SK-N-SH treated with all-trans-retinoic acid at 6 μM for 48 hours (cell line): Measurements from ENCODE around the gene SUGCT.

Source experiments
- ATAC-seq: fragments of 200-7000 bp; cut with Tn5 transposase; 3 replicates; pipeline ENCODE4 v1.9.1; 2020; ENCODE audit warnings: mild to moderate bottlenecking, moderate library complexity
- ARNTL ChIP-seq: fragments of 450-650 bp; formaldehyde crosslinking; IDR thresholded peaks from 2 replicates; pipeline ENCODE4 v1.5.0; 2020; ENCODE audit warnings: low read depth, mild to moderate bottlenecking, moderate library complexity, borderline replicate concordance
- BACH2 ChIP-seq: fragments of 250-450 bp; sonication (Bioruptor Pico); IDR thresholded peaks from 2 replicates; pipeline ENCODE4 v1.9.0; 2021; ENCODE audit warnings: mild to moderate bottlenecking, borderline replicate concordance
- CSDC2 ChIP-seq: fragments of 250-450 bp; sonication (Bioruptor Pico); IDR thresholded peaks from 2 replicates; pipeline ENCODE4 v1.5.0; 2020; ENCODE audit warnings: mild to moderate bottlenecking, moderate library complexity
- ESRRG ChIP-seq: fragments of 250-450 bp; sonication (Bioruptor Pico); IDR thresholded peaks from 2 replicates; pipeline ENCODE4 v1.6.1; 2021; ENCODE audit warnings: mild to moderate bottlenecking
- ISL1 ChIP-seq: fragments of 250-450 bp; sonication (Bioruptor Pico); IDR thresholded peaks from 2 replicates; pipeline ENCODE4 v2.1.2; 2022; ENCODE audit warnings: mild to moderate bottlenecking, moderate library complexity
- OSR1 ChIP-seq: fragments of 250-450 bp; sonication (Bioruptor Pico); IDR thresholded peaks from 2 replicates; pipeline ENCODE4 v1.8.0; 2022; ENCODE audit warnings: moderate library complexity, mild to moderate bottlenecking, inconsistent platforms
- POU6F1 ChIP-seq: fragments of 250-450 bp; sonication (Bioruptor Pico); IDR thresholded peaks from 2 replicates; pipeline ENCODE4 v1.8.0; 2021; ENCODE audit warnings: low read depth, mild to moderate bottlenecking, moderate library complexity, borderline replicate concordance
- PPARA ChIP-seq: fragments of 250-450 bp; sonication (Bioruptor Pico); IDR thresholded peaks from 2 replicates; pipeline ENCODE4 v1.5.0; 2020; ENCODE audit warnings: mild to moderate bottlenecking, borderline replicate concordance
- RARB ChIP-seq: fragments of 250-450 bp; sonication (Bioruptor Pico); IDR thresholded peaks from 2 replicates; pipeline ENCODE4 v1.8.0; 2021; ENCODE audit warnings: mild to moderate bottlenecking, moderate library complexity
- SNAI2 ChIP-seq: fragments of 250-450 bp; sonication (Bioruptor Pico); IDR thresholded peaks from 2 replicates; pipeline ENCODE4 v1.5.0; 2020; ENCODE audit warnings: mild to moderate bottlenecking, moderate library complexity
- TCF4 ChIP-seq: fragments of 250-450 bp; sonication (Bioruptor Pico); IDR thresholded peaks from 2 replicates; pipeline ENCODE4 v1.8.0; 2021; ENCODE audit warnings: mild to moderate bottlenecking, moderate library complexity, borderline replicate concordance
- TOX ChIP-seq: fragments of 250-450 bp; sonication (Bioruptor Pico); IDR thresholded peaks from 2 replicates; pipeline ENCODE4 v1.8.0; 2021; ENCODE audit warnings: mild to moderate bottlenecking, moderate library complexity, borderline replicate concordance
- ZC3H10 ChIP-seq: fragments of 250-450 bp; sonication (Bioruptor Pico); IDR thresholded peaks from 2 replicates; pipeline ENCODE4 v1.5.1; 2021; ENCODE audit warnings: mild to moderate bottlenecking, moderate library complexity
- ZFP3 ChIP-seq: fragments of 250-450 bp; sonication (Bioruptor Pico); IDR thresholded peaks from 2 replicates; pipeline ENCODE4 v1.5.0; 2020; ENCODE audit warnings: mild to moderate bottlenecking, moderate library complexity
- ZFP30 ChIP-seq: fragments of 450-650 bp; formaldehyde crosslinking; IDR thresholded peaks from 2 replicates; pipeline ENCODE4 v1.5.0; 2022; ENCODE audit warnings: mild to moderate bottlenecking, moderate library complexity
- ZNF70 ChIP-seq: fragments of 450-650 bp; formaldehyde crosslinking; IDR thresholded peaks from 2 replicates; pipeline ENCODE4 v1.5.0; 2020; ENCODE audit warnings: mild to moderate bottlenecking, moderate library complexity
- ZNF8 ChIP-seq: fragments of 450-650 bp; formaldehyde crosslinking; IDR thresholded peaks from 2 replicates; pipeline ENCODE4 v1.5.0; 2020; ENCODE audit warnings: mild to moderate bottlenecking, moderate library complexity
- TF ChIP-seq, protein P1 (sequence below): fragments of 250-450 bp; sonication (Bioruptor Pico); IDR thresholded peaks from 2 replicates; pipeline ENCODE4 v1.5.0; 2020; ENCODE audit warnings: mild to moderate bottlenecking, moderate library complexity
- TF ChIP-seq, protein P2 (sequence below): fragments of 250-450 bp; sonication (Bioruptor Pico); IDR thresholded peaks from 2 replicates; pipeline ENCODE4 v1.8.0; 2020; ENCODE audit warnings: mild to moderate bottlenecking, moderate library complexity, borderline replicate concordance

The SUGCT gene

GRCh38 chr7:40899636-40900507 lies 765.1 kb downstream of the SUGCT start:
- ATAC-seq: no peak
- no peak for TF ChIP-seq POU6F1
- TF ChIP-seq ESRRG (CRISPR knock-in tag): no peak
- TF ChIP-seq ZFP3 (CRISPR knock-in tag): no peak

- ATAC-seq: no peak
- no peak for TF ChIP-seq POU6F1
- no peak for TF ChIP-seq ZFP30
- no peak for TF ChIP-seq TCF4 (CRISPR knock-in tag)
- TF ChIP-seq SNAI2: no peak
- TF ChIP-seq, protein P1, sequence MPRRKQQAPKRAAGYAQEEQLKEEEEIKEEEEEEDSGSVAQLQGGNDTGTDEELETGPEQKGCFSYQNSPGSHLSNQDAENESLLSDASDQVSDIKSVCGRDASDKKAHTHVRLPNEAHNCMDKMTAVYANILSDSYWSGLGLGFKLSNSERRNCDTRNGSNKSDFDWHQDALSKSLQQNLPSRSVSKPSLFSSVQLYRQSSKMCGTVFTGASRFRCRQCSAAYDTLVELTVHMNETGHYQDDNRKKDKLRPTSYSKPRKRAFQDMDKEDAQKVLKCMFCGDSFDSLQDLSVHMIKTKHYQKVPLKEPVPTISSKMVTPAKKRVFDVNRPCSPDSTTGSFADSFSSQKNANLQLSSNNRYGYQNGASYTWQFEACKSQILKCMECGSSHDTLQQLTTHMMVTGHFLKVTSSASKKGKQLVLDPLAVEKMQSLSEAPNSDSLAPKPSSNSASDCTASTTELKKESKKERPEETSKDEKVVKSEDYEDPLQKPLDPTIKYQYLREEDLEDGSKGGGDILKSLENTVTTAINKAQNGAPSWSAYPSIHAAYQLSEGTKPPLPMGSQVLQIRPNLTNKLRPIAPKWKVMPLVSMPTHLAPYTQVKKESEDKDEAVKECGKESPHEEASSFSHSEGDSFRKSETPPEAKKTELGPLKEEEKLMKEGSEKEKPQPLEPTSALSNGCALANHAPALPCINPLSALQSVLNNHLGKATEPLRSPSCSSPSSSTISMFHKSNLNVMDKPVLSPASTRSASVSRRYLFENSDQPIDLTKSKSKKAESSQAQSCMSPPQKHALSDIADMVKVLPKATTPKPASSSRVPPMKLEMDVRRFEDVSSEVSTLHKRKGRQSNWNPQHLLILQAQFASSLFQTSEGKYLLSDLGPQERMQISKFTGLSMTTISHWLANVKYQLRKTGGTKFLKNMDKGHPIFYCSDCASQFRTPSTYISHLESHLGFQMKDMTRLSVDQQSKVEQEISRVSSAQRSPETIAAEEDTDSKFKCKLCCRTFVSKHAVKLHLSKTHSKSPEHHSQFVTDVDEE (CRISPR knock-in tag): no peak
- no peak for TF ChIP-seq ZNF70 (CRISPR knock-in tag)
- TF ChIP-seq ISL1 (CRISPR knock-in tag): no peak
- TF ChIP-seq RARB: no peak
- TF ChIP-seq ZFP3 (CRISPR knock-in tag): no peak
- TF ChIP-seq, all 23 proteins: peak for 0
Measured at GRCh38 chr7:40903872-40904271, 769.1 kb downstream of the SUGCT start.

DNA sequence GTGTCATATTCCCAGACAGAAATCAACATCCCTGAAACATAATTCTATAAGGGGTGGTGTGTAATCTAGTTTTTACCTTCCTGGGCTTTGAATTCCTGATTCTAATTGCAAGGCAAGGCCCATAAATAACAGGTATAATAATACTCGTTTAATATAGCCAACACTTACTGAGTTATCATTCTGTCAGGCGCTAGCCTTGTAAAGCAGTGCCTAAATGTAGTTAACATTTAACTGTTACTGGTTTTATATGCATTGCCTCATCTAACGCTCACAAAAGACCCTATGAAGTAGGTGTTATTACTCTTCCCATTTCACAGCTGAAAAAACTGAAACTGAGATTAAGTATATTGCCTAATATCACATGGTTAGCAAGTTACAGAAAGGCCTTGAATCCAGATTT lies 772.5 kb downstream of the SUGCT start:
- ATAC-seq: no peak

DNA sequence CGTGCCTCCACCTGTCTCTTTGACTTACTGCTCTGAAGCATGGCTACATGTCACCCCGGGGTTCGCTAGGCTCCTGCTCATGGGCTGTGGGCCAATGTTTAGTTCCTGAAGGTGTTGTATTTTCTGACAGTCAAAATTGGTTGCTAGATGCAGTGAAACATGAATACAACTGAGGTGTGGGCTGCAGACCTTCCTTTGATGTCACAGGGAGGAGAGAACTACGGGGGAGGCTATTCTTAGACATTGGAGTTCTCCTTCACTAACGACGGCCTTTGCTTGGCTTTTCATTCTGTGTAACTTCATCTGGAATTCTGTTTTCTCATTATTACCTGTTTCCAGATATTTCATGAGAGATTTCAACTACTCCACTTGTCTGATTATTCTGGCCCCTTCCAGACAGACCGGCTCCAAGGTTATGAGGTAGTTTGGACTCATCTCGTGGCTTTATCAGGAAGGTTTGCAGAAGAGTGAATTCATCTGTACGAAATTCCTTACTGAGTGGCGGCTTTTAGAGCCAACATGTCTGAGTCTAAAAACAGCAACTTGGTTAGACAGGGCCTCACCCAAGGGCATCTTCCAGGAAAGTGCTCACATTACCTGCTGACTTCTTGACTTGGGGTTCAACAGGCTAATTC lies 774.7 kb downstream of the SUGCT start:
- no peak for ATAC-seq
- TF ChIP-seq ISL1 (CRISPR knock-in tag) (no peak), CSDC2 (CRISPR knock-in tag) (no peak), ARNTL (no peak), ZC3H10 (CRISPR knock-in tag) (no peak), TOX (CRISPR knock-in tag) (no peak), OSR1 (CRISPR knock-in tag) (no peak), BACH2 (no peak), PPARA (CRISPR knock-in tag) (no peak)
- TF ChIP-seq, protein P2, sequence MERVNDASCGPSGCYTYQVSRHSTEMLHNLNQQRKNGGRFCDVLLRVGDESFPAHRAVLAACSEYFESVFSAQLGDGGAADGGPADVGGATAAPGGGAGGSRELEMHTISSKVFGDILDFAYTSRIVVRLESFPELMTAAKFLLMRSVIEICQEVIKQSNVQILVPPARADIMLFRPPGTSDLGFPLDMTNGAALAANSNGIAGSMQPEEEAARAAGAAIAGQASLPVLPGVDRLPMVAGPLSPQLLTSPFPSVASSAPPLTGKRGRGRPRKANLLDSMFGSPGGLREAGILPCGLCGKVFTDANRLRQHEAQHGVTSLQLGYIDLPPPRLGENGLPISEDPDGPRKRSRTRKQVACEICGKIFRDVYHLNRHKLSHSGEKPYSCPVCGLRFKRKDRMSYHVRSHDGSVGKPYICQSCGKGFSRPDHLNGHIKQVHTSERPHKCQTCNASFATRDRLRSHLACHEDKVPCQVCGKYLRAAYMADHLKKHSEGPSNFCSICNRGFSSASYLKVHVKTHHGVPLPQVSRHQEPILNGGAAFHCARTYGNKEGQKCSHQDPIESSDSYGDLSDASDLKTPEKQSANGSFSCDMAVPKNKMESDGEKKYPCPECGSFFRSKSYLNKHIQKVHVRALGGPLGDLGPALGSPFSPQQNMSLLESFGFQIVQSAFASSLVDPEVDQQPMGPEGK (CRISPR knock-in tag): no peak
- TF ChIP-seq, protein P1 (CRISPR knock-in tag): no peak

More for the DNA sequence above, 772.5 kb downstream of the SUGCT start:
- no peak for TF ChIP-seq ZNF8 (CRISPR knock-in tag)
- TF ChIP-seq, protein P1 (CRISPR knock-in tag): no peak
- no peak for TF ChIP-seq OSR1 (CRISPR knock-in tag)
- no peak for TF ChIP-seq ISL1 (CRISPR knock-in tag)
- TF ChIP-seq ZNF70 (CRISPR knock-in tag): no peak
